ENCODE data around the gene LSM12.

Gene LSM12

GRCh38 chr17:44033861-44034408, 32.5 kb downstream of the LSM12 start:
- H2AFZ ChIP-seq (ENCODE audit: low read depth, low read length, severe bottlenecking): no peak overlapping the region
- H3K9me3 ChIP-seq (ENCODE audit: insufficient read depth, low read length): no peaks in the 10 kb centered on the region
- H3K36me3 ChIP-seq (ENCODE audit: low read length): peaks cover 5% of the 10 kb centered on the region
- H3K27me3 ChIP-seq (ENCODE audit: low read length): no peaks in the 10 kb centered on the region
- H3K9ac ChIP-seq (ENCODE audit: low read length): no peak overlapping the region
- H3K79me2 ChIP-seq (ENCODE audit: insufficient read depth, low read length): 0 out of 2 replicates have a peak, but pooled peaks cover 4% of the 10 kb centered on the region
- H3K4me2 ChIP-seq (ENCODE audit: low read depth, low read length, poor library complexity, severe bottlenecking): no peak overlapping the region
- H3K27ac ChIP-seq (ENCODE audit: low read depth, low read length): no peak overlapping the region
- no peaks in the 10 kb centered on the region for H3F3A ChIP-seq (ENCODE audit: insufficient read depth)
- TF ChIP-seq CTCF (IDR thresholded peaks at IDR 0.05; ENCODE audit: insufficient read depth, low read length, poor library complexity, severe bottlenecking): no peak
- TF ChIP-seq EZH2phosphoT487 (conservative IDR thresholded peaks at IDR 0.05; ENCODE audit: low read length): no peak
- no peaks in the 10 kb centered on the region for H4K20me1 ChIP-seq (ENCODE audit: low read depth, low read length)
- no peaks in the 10 kb centered on the region for H3K9me2 ChIP-seq (replicated peaks; ENCODE audit: insufficient read depth, low read length)
- no peak overlapping the region for H3K4me3 ChIP-seq (ENCODE audit: insufficient read depth, low read length, poor library complexity, severe bottlenecking)

GRCh38 chr17:44030482-44030881, 36.0 kb downstream of the LSM12 start:
- TF ChIP-seq CTCF (IDR thresholded peaks at IDR 0.05; ENCODE audit: insufficient read depth, low read length, poor library complexity, severe bottlenecking): no peak
- TF ChIP-seq EZH2phosphoT487 (conservative IDR thresholded peaks at IDR 0.05; ENCODE audit: low read length): no peak
- no peaks in the 10 kb centered on the region; the same call in 1 of the 2 replicates for H3K36me3 ChIP-seq (ENCODE audit: low read length)

GRCh38 chr17:44029736-44030135, 36.7 kb downstream of the LSM12 start:
- Histone ChIP-seq H3K27ac (ENCODE audit: low read depth, low read length) (no peak overlapping the region), H3K27me3 (ENCODE audit: low read length) (no peaks in the 10 kb centered on the region), H3K9ac (ENCODE audit: low read length) (no peak overlapping the region), H3K4me3 (ENCODE audit: insufficient read depth, low read length, poor library complexity, severe bottlenecking) (no peak overlapping the region), H4K20me1 (ENCODE audit: low read depth, low read length) (no peaks in the 10 kb centered on the region), H3K4me2 (ENCODE audit: low read depth, low read length, poor library complexity, severe bottlenecking) (no peak overlapping the region), H3K36me3 (ENCODE audit: low read length) (no peaks in the 10 kb centered on the region; the same call in 1 of the 2 replicates), H2AFZ (ENCODE audit: low read depth, low read length, severe bottlenecking) (no peak overlapping the region), H3K79me2 (ENCODE audit: insufficient read depth, low read length) (no peaks in the 10 kb centered on the region), H3K9me2 (replicated peaks; ENCODE audit: insufficient read depth, low read length) (no peaks in the 10 kb centered on the region), H3K9me3 (ENCODE audit: insufficient read depth, low read length) (no peaks in the 10 kb centered on the region), H3F3A (ENCODE audit: insufficient read depth) (no peaks in the 10 kb centered on the region)
- TF ChIP-seq EZH2phosphoT487 (conservative IDR thresholded peaks at IDR 0.05; ENCODE audit: low read length): no peak
- TF ChIP-seq CTCF (IDR thresholded peaks at IDR 0.05; ENCODE audit: insufficient read depth, low read length, poor library complexity, severe bottlenecking): no peak

More at GRCh38 chr17:44030482-44030881, 36.0 kb downstream of the LSM12 start:
- Histone ChIP-seq H3K9me3 (ENCODE audit: insufficient read depth, low read length) (no peaks in the 10 kb centered on the region), H3F3A (ENCODE audit: insufficient read depth) (no peaks in the 10 kb centered on the region), H3K9ac (ENCODE audit: low read length) (no peak overlapping the region), H4K20me1 (ENCODE audit: low read depth, low read length) (no peaks in the 10 kb centered on the region), H2AFZ (ENCODE audit: low read depth, low read length, severe bottlenecking) (no peak overlapping the region), H3K9me2 (replicated peaks; ENCODE audit: insufficient read depth, low read length) (no peaks in the 10 kb centered on the region), H3K27ac (ENCODE audit: low read depth, low read length) (no peak overlapping the region), H3K79me2 (ENCODE audit: insufficient read depth, low read length) (no peaks in the 10 kb centered on the region), H3K4me3 (ENCODE audit: insufficient read depth, low read length, poor library complexity, severe bottlenecking) (no peak overlapping the region), H3K27me3 (ENCODE audit: low read length) (no peaks in the 10 kb centered on the region), H3K4me2 (ENCODE audit: low read depth, low read length, poor library complexity, severe bottlenecking) (no peak overlapping the region)

Measured in SU-DHL-6 (cell line).